ENCODE data around the gene MRGPRG.

- TF ChIP-seq CTCF (IDR thresholded peaks at IDR 0.05; ENCODE audit: low read depth, low read length) (no peak), EZH2phosphoT487 (IDR thresholded peaks at IDR 0.05; ENCODE audit: low read depth) (no peak)
Observed at GRCh38 chr11:3181725-3182461, 36.7 kb downstream of the MRGPRG start.

Measured in OCI-LY3 (cell line).